Measurements from ENCODE around the gene SPCS2.
A peak's percentile ranks its signal among the peaks of the same experiment; 100 is the strongest.

The SPCS2 gene

GRCh38 chr11:74948898-74949752 is at the start of gene SPCS2, which contains the start of gene XRRA1:
Gene SPCS2, plus strand, starts transcription at chr11:74949266. Its CDS starts 20 bp downstream, at chr11:74949286.
Gene XRRA1, minus strand, starts transcription at chr11:74949091. Its CDS starts 8,213 bp downstream, at chr11:74940878.
- peak; percentile 99 for DNase-seq

GRCh38 chr11:74902342-74902741 is 46.7 kb upstream of the SPCS2 start:
- DNase-seq = no peak

GRCh38 chr11:74905326-74905725 is 43.7 kb upstream of the SPCS2 start:
- DNase-seq = no peak

GRCh38 chr11:74909385-74909784 is 39.7 kb upstream of the SPCS2 start:
- no peak for DNase-seq

- no peak for DNase-seq
Observed at GRCh38 chr11:74909812-74910211, 39.3 kb upstream of the SPCS2 start.

GRCh38 chr11:74923125-74923524 is 25.9 kb upstream of the SPCS2 start:
- DNase-seq = no peak

- DNase-seq = no peak
Observed at GRCh38 chr11:74925281-74925680, 23.8 kb upstream of the SPCS2 start.

GRCh38 chr11:74926304-74927030 is 22.6 kb upstream of the SPCS2 start:
- DNase-seq = no peak

- no peak for DNase-seq
Observed at GRCh38 chr11:74927496-74927895, 21.6 kb upstream of the SPCS2 start.

- DNase-seq = peak; percentile 59
Observed at GRCh38 chr11:74929431-74930363, 19.4 kb upstream of the SPCS2 start.

GRCh38 chr11:74932169-74932568 is 16.9 kb upstream of the SPCS2 start:
- DNase-seq = no peak

GRCh38 chr11:74932797-74933196 is 16.3 kb upstream of the SPCS2 start:
- no peak for DNase-seq

GRCh38 chr11:74933765-74934164 is 15.3 kb upstream of the SPCS2 start:
- DNase-seq = no peak

GRCh38 chr11:74935285-74935684 is 13.8 kb upstream of the SPCS2 start:
- no peak for DNase-seq

GRCh38 chr11:74936087-74936486 is 13.0 kb upstream of the SPCS2 start:
- no peak for DNase-seq

- no peak for DNase-seq
Observed at GRCh38 chr11:74936976-74937375, 12.1 kb upstream of the SPCS2 start.

GRCh38 chr11:74937696-74938475 is 11.2 kb upstream of the SPCS2 start:
- DNase-seq = no peak

- DNase-seq = no peak
Observed at GRCh38 chr11:74941492-74941891, 7.6 kb upstream of the SPCS2 start.

GRCh38 chr11:74942073-74942759 is 6.8 kb upstream of the SPCS2 start:
- no peak for DNase-seq

GRCh38 chr11:74948546-74948897 is 544 bp upstream of the SPCS2 start:
- no peak for DNase-seq

GRCh38 chr11:74949753-74950137 is 679 bp downstream of the SPCS2 start:
- DNase-seq = no peak

All from activated naive CD4-positive, alpha-beta T cell treated with Interleukin-2 at 50 U/mL for 16 hours (primary cell).